Inflammatory macrophage treated with lipopolysaccharide for 1 hour (primary cell): ENCODE measurements around the gene PDZD2.

ENCODE experiments used
- DNase-seq, 2 donors: peaks; one replicate each; pipeline ENCODE4 v3.0.0-alpha.2; 2020 to 2022

PDZD2 gene

DNA sequence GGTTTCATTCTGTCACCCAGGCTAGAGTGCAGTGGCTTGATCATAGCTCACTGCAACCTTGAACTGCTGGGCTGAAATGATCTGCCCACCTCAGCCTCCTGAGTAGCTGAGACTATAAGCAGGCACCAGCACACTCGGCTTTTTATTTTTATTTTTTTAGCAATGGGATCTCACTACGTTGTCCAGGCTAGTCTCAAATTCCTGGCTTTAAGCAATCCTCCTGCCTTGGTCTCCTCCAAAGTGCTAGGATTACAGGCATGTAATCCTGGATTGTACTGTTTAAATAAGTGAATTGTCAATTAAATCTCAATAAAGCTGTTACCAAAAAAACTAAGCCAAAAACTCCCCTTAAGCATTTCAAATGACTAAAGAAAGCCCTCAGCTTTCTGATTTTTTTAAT is 516.3 kb downstream of the PDZD2 start:
- no peak for DNase-seq

DNA sequence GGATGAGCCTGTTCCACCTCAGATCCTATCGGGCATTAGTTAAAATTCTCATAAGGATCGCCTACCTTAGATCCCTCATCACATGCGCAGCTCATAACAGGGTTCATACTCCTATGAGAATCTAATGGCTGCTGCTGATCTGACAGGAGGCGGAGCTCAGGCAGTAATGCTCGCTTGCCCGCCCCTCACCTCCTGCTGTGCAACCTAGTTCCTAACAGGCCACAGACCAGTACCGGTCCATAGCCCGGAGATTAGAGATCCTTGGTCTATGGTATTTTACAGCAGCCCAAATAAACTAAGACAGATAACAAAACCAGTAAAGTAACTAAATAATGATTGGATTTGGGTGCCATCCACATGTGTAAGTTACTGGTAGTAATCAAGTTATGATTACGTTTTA is 517.7 kb downstream of the PDZD2 start:
- no peak for DNase-seq

DNA sequence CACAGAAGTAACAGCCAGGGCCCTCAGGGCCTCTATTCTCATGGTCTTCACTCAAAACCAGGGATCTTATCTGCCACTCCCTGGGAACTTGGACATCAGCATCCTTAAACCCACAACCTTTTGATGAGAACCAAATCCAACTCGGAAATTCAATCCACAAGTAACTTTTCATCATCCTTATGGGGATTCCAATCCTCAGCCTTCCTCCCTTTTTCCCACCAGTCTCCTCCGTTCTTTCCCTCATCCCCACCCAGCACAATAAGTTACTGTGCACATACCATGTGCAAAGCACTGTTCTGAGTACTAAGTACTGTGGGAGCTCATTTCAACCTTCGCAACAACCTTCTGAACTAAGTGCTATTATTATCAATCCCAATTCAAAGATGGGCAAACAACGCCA is 518.1 kb downstream of the PDZD2 start:
- DNase-seq = no peak

DNA sequence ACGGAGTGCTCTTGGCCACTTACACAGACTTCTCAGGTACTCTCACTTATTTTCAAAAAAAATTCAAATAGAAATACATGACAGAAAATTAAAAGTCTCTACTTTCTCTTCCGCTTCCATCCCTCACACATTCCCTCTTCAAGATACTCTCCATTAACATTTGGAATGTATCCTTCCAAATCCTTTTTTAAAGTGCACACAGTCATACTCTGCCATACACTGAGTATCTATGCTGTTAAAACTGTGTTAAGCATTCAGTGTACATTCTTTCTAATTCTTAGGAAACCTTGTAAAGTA is 519.7 kb downstream of the PDZD2 start:
- no peak for DNase-seq

DNA sequence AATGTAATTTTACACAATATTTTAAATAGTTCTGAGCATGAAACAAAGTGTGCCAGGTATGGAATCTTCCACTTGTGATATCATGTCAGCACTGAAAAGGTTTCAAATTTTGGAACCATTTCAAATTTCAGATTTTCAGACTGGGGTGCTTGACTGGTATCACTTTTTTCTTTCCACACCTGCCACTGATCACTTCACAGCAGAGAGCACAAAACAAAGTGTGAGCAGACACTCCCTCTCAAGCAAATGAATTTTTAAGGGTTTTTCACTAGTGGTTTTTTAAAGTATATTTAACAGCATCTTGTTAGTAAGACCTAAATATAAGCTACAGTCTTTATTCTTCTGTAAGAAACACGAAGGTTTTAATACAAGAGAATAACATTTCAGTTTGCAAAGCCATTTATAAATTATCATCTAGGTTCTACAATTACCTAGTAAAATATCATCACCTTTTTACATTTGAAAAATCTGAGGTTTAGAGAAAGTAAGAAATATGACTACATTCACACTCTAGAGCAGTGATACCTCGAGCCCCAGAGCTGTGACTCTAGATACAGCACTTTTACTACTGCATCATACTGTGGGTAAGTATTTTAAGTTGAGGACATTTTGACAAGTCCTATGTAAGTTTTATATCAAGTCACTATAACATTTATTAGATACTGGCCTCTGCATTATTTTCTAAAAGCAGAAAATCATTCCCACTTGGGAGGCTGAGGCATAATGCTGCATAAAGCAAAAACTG is 520.6 kb downstream of the PDZD2 start:
- DNase-seq = no peak

DNA sequence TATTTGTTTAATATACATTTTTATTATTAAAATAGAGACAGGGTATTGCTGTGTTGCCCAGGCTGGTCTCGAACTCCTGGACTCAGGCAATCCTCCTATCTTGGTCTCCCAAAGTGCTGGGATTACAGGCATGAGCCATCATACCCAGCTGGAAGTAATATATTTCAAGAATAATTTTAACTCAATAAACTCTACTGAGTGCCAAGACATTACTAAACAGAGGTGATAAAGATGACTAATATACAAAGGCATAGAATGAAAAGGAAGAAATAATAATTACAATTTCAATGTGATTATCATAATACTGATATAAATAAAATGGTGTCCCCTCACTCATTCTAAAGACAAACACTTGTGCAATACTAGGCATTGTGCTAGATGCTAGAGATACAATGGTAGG is 521.3 kb downstream of the PDZD2 start:
- DNase-seq = no peak
